Measurements from ENCODE around the gene CDC6. TPM values are rescaled to one million over a fixed set of nuclear protein-coding genes. Genes with fewer than 3 reads are reported as not detected.

Gene CDC6
- total RNA-seq, 4 donors from 2014 or later, result 0.27 to 0.75 (median 0.66) TPM; not detected in 1

GRCh38 chr17:40348562-40349476 lies 61.1 kb downstream of the CDC6 start:
- DNase-seq (peak; percentile 38 to 82), ATAC-seq (peak; percentile 18 to 27)
- no peak for TF ChIP-seq CTCF (IDR thresholded peaks at IDR 0.05 in 4 of 5, conservative IDR thresholded peaks at IDR 0.05 in 1 of 5)
- no peak for TF ChIP-seq POLR2A (IDR thresholded peaks at IDR 0.05)
- Histone ChIP-seq H3K9me3 (no peaks in the 10 kb centered on the region), H3K27ac (peak overlapping the region; percentile 95 to 100 (median 98)), H3K4me3 (no peak overlapping the region), H3K4me1 (peaks cover 71 to 81% of the 10 kb centered on the region in 2 donors), H3K36me3 (peaks cover 0 to 21% of the 10 kb centered on the region in 2 donors), H3K27me3 (no peaks in the 10 kb centered on the region)
- intact Hi-C loops (cut with DNase I; ENCODE audit: low total_unique reads) (loop anchor here (10.0 kb wide), 1 partner anchor 1154 kb away; the partner anchor contains the start of gene CACNB1), in situ Hi-C loops (cut with MboI; ENCODE audit: low sequenced_read_pairs in 4 of 4) (no loop called here)

GRCh38 chr17:40349477-40349894 lies 61.8 kb downstream of the CDC6 start:
- ATAC-seq, result peak; percentile 48 to 55
- peak; percentile 16 to 24 for TF ChIP-seq POLR2A (IDR thresholded peaks at IDR 0.05)
- TF ChIP-seq CTCF (IDR thresholded peaks at IDR 0.05 in 4 of 5, conservative IDR thresholded peaks at IDR 0.05 in 1 of 5), result no peak
- Histone ChIP-seq H3K4me1 (peaks cover 68 to 74% of the 10 kb centered on the region in 2 donors), H3K9me3 (no peaks in the 10 kb centered on the region), H3K36me3 (peaks cover 0 to 28% of the 10 kb centered on the region in 2 donors), H3K27ac (peak overlapping the region; percentile 95 to 100 (median 98)), H3K4me3 (no peak overlapping the region), H3K27me3 (no peaks in the 10 kb centered on the region)
- intact Hi-C loops (cut with DNase I; ENCODE audit: low total_unique reads), result loop anchor here (10.0 kb wide), 1 partner anchor 1155 kb away; the partner anchor contains the start of gene CACNB1
- DNase-seq, result peak; percentile 72 to 85
- in situ Hi-C loops (cut with MboI; ENCODE audit: low sequenced_read_pairs in 4 of 4), result no loop called here

- peaks cover 0 to 29% of the 10 kb centered on the region in 2 donors for H3K36me3 ChIP-seq
Observed at GRCh38 chr17:40349895-40350688, 62.4 kb downstream of the CDC6 start.

More at GRCh38 chr17:40349895-40350688, 62.4 kb downstream of the CDC6 start:
- peaks cover 68 to 72% of the 10 kb centered on the region in 2 donors for H3K4me1 ChIP-seq
- intact Hi-C loops (cut with DNase I; ENCODE audit: low total_unique reads) (loop anchor here (5.0 to 10.0 kb wide), 3 partner anchors 145 to 1155 kb away; partner anchors contain the start of gene CACNB1), in situ Hi-C loops (cut with MboI; ENCODE audit: low sequenced_read_pairs in 4 of 4) (loop anchor here in 3 of 4 donors (5.0 to 25.0 kb wide), 3 partner anchors 48 to 145 kb away; partner anchors contain the start of gene WIPF2 (in 1 of the 3))
- H3K4me3 ChIP-seq, result no peak overlapping the region
- DNase-seq (no peak), ATAC-seq (no peak)
- H3K27me3 ChIP-seq, result no peaks in the 10 kb centered on the region
- TF ChIP-seq CTCF (IDR thresholded peaks at IDR 0.05 in 4 of 5, conservative IDR thresholded peaks at IDR 0.05 in 1 of 5), result no peak
- no peak for TF ChIP-seq POLR2A (IDR thresholded peaks at IDR 0.05)
- no peaks in the 10 kb centered on the region for H3K9me3 ChIP-seq
- peak overlapping the region; percentile 95 to 100 (median 98) for H3K27ac ChIP-seq

All from gastrocnemius medialis (tissue), 4 donors.